GM19468 (cell line): ENCODE data around the gene PSAPL1.

ENCODE experiments used
- ATAC-seq: cut with Tn5 transposase; IDR thresholded peaks from one replicate; pipeline ENCODE4 v1.9.1; 2021; ENCODE audit warnings: mild to moderate bottlenecking, moderate library complexity, moderate number of reproducible peaks; ENCODE audit not compliant: unreplicated experiment; ENCODE audit errors: extremely low read depth

PSAPL1 gene

DNA sequence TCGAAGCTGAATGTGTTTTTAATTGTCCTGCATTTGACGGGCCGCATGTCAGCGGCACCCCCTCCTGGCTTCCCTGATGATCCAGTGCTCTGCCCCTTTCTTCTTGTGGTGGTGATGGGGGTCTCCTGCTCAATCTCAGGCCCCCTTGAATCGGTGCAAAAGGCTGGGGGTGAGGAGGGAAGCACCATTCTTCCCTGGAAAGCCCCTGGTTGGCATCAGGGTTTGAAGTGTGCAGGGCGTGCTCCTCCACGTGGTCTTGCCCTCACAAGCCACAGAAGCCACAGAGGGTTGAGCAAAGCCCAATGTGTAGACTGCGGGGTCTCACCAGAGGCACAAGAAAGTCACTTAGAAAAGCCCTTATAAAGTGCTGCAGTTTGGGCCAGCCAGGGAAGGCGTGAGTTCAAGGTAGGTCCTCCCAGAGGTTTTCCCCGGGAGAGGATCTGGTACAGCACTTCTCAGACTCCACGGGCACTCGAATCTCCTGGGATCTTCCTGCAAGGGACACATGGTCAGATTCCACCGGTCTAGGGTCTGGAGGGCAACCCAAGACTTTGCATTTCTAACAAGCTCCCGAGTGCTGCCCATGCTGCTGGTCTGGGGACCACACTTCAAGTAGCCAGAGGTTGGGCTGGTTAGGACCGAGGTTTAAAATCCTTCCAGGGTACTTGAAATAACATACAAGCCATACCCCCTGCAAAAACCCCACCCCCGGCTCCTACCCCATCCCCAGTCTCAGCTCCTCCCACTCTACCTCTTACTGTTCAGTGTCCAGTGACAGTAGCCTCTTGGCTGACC, 35.1 kb downstream of the PSAPL1 start:
- ATAC-seq: no peak

DNA sequence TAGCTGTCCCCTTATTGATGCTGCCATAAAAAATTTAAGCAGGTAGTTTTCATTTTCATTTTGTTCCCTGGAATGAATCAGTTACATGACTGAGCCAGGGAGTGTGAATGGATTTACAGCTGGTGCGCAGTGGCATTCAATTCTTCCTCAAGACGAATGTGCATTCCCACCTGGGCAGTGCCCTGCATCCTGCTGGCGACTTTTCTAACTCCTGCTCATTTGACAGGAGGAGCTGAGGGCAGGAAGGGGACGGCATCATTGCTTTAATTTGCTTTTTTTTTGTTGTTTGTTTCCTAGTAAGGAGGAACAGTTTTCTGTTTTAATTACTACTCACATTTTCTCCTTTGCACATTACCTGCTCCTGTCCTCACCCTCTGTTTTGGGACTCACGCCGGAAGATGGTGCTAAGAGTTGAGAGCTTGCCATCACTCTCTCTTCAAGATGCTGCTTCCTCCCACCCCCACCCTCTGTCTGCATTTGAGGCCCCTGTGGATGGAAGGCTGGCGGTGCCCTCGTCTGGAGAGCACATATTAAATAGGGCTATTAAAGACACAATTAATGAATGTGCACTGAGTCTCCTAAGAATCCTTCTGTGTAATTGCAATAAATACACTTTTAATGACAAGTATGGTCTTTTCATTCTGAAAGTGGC, 35.8 kb downstream of the PSAPL1 start:
- ATAC-seq: no peak

DNA sequence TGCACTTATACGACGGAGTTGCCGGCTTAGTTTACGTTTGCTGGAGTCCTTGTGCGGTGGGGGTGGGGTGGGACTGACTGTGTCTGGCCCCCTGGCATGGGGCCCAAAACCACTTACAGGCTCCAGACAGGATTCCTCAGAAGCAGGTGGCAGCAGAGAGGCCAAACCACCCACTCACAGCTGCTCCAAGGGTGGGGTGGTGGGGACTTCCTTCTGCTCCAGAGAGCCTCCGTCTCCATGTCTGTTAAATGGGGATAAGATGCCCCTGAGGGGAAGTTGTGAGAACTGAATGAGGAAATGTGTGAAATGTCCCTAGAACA, 36.7 kb downstream of the PSAPL1 start:
- ATAC-seq: no peak

DNA sequence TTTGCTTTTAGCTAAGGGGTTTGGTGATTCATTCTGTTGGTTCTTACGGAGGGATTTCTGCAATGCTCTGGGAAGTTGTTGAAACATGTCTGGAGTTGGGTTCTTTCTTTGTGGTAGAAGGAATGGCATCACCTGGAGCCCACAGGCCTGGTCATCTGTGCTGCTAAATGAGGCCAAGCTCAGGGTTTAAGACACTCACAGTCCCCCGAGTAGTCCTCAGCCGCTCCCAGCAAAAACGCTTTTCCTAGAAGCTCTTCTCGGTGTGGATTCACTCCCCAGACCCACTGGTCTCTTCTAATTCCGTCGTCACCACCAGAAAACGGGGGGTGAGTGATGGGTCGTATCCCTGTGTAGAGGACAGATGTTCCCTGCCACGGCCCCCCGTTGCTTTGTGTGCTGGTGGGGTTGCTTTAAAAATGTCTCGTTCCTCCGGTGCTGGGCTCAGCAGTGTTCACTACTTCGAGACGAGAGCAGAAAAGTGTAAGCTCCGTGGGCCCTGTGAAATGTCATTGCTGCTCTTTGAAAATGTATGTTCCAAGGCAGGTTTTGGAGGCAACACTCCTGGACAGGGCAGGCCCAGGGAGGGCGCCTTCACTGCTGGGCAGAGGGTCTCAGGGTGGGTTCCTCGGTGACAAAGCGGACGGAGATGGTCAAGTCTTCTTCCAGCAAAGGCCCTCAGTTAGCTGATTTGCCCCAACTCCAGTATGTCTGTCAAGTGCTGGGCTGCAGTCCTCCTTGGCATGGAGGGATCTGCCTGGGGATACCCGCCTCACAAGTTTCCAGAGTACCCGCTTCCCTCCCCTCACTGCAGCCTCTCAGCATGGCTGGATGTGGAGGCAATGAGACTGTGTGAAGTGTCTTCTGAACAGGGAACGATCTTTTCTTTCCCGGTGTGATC, 37.3 kb downstream of the PSAPL1 start:
- ATAC-seq: no peak

DNA sequence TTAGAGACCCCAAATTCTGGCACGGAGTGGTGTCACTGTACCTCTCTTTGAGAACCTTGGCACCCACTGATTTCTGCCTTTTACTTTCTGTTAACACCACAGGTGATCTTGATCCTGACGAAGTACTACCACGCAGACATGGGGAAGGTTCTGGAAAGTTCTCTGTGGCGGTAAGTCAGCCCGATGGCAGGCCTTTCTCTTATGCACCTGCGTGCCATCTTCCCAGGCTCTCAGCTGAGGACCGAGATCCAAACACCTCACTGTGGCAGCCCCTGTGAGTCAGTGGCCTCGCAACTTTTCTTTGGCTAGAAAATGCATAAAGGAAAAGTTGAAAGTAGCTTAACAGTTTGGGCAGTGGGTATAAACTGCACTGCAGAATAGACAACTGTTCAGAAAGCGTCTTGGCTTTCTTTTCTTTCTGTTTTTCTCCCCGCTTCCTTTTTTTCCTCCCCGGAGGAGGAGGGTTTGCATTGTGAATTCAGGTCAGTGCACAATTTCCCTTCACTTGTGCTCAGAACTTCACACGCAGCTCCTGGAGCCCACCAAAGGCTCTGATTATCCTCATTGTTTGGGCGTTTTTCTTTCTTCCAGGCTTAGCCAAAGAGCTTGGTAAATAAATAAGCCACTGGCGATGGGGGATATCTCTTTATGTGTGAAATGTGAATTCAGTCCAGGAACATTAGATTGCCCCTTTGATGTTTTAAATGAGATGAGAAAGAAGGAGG, 38.4 kb downstream of the PSAPL1 start:
- ATAC-seq: no peak

DNA sequence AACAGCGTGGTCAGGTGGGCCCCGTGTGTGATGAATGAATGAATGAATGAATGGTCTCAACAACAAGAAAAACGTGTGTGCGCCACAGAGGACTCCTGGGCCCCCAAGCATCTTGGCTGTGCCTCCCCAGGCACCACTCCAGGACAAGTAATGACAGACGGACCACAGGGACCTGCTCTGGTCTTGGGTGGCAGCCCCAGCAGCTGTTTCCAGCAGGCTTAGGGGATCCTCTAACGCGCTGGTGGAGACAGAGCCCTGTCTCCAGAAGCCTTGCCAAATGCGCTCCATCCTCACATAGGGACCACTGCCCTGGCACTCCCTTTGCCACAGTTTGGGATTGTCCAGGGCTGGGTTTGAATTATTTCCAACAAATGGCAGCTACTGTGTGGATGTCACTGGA, 39.1 kb downstream of the PSAPL1 start:
- no peak for ATAC-seq

DNA sequence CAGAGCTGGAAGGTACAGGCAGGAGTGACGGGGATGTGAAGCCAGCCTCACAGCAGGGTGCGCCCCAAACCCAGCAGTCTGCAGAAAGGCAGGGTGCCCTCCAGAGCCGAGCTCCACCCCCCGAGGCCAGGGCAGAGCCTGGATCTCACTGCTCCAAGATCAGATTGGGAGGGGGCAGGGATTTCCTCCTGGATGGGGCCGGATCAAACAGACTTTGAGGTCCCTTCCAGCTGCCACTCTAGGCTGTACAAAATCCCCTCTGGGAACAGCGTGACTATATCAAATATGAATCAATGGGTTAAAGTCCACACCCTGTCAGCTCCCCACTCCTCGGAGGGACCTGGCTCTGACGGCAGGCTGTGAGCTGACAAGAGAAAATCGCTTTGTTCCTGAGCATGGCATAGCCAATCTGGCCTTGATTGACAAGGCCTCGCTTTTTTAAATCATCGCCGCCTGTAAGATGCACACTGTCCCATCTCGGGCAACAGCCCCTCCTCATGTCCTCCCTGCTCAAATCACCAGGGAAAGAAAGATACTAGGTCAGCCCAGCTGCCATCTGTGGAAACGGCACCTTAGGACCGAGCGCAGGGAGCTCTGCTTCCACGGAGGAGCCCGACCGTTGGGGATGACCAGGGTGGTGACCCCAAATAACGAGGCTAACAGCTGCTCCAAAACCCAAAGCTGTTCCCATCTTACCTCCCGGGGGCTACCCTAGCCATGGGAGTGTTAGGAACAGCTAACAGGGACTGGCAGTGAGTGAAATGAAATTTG, 39.9 kb downstream of the PSAPL1 start:
- no peak for ATAC-seq

DNA sequence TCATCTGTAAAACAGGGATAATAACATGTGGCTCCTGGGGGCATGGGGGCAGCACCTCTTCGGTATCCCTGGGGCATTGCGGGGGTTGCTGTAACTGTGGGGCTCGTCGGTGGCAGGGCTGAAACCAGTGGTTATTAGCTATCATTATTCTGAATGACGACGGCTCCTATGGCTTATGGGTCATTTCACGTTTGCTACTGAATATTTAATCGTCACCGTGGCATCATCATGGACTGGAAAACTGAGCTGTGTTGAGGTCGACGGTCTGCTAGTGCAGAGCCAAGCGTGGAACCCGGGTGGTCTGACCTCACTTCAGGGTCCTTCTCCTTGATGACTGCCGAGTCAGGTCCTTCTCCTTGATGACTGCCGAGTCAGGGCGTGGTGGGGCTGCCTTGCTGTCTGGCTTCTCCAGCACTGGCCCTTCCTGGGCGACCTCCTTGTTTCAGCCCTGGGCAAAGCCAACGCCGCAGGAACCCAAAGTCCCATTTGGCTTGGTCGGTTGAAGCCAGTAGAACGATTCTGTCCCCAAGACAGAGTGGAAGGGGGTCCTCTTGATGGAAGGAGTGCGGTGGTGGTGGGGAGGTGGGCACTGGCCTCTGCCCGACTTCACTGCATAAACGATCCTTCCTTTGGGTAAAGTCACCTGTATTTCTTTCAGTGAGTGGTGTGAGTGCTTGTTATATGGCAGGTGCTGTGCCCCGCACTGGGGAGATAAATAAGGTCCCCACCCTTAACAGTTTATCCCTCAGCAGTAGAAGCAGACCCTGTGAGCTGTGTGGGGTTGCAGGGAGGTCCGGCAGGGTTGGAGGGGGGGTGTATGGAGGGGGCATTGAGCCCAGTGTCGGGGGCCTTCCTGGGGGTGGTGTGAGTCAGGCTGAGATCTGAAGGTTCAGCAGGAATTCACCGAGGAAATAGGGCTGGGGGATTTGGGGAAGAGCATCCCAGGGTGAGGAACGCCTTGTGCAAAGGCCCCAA, 40.8 kb downstream of the PSAPL1 start:
- no peak for ATAC-seq

DNA sequence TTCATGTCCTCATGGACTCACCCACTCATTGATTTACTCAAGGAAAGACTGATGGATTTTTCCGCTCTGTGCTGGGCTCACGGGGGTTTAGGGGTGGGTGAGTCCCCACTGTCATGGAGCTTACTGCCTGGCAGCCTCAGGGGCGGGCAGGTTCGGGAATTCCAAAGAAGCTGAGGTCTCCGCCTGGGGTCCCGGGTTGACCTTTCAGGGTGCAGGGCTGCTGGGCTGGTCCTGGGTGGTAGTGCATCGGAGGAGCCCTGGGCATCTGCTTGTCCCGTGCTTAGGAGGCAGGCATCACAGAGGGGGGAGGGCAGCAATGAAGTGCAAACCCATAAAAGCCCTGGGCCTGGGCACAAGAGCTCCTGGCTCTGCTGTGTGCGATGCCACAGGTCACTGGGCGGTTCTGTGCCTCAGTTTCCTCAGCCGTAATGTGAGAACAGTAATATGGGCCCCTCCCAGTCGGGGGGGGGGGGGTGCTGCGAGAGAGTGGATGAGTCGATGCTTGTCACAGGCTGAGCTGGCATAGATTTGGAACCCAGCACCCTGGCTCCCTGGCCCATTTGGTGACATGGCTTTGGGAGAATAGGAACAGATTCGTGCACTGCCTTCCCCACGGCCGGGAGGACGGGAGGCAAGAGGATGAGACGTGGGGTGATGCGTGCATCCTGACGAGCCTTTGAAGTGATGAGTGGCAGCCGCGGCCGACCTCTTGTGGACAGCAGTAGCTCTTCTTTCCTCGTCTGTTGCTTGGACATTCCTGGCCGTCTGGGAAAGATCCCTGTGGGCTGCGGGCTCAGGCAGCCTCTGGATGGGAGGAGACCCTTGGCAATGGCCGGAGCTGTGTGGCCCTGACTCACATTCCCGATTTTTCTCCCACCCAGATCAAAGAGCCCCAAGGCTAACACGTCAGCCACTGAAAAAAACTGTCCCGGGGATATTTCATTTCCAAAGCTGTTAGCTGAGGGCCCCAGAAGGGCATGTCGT, 42.0 kb downstream of the PSAPL1 start:
- ATAC-seq: no peak

DNA sequence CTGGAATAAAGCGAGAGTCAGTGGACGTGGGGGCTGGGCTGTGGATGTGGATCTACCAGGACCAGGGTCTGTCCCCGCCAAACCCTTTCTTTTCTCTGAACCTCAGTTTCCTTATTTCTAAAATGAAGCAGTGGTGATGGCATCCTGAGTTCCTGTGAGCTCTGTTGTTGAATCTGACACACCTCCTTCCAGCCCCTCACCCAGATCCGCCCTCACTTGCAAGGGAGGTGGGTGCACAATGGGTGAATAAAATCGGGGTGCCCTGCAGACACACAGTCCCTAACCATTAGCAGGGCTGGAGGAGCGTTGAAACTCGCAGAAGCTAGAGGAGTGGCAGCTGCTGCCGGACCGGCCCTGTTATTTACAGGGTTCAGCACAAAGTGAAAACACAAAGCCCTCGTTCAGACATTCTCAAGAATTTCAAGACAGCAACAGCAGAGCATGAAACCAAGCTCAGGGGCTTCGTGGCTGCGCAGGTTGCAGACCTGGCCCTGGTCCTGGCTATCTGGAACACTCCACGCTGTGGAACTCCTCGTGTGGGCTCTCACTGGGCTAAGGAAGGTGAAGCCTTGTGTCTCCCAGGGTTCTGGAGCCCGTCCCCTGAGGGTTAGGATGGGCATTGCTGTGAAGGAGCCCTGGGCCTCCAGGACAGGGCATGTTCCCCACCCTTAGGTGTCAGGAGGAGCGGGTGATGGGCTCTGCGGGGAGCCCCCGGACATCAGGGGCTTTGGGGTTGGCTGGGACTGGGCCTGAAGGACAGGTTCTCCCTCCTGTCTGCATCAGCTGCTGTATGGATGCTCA, 42.9 kb downstream of the PSAPL1 start:
- no peak for ATAC-seq

DNA sequence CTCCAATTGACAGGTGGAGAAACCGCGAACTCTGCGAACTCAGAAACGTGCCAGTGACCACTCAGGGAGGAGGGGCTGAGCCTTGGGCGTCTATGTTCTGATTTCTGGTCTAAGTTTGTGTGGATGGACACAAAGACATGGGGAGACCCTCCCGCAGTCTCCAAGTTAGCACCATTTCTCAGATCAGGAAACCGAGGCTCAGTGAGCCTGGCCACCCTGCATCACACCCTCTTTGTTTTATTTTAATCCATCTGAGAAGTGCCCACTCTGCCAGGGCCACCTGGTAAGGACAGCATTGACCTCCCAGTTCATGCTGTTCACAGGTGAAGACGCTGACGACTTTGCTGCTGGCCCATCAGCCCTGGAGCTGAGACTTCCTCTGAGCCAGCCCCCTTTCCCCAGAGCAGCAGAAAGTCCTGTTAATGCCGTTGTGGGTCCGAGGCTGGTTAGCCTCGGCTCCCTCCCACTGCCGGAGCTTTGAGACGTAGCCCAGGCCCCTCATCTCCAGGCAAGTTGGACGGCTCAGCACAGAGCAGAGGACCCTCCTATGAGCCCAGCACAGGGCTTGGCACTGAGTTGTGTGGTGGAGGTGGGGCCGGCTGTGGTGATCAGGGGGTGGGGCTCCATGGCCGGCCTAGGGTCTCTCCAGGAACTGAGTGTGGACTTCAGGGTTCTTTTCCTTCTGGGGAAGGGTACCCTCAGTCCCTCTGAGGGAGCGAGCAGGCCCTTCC, 43.7 kb downstream of the PSAPL1 start:
- no peak for ATAC-seq

DNA sequence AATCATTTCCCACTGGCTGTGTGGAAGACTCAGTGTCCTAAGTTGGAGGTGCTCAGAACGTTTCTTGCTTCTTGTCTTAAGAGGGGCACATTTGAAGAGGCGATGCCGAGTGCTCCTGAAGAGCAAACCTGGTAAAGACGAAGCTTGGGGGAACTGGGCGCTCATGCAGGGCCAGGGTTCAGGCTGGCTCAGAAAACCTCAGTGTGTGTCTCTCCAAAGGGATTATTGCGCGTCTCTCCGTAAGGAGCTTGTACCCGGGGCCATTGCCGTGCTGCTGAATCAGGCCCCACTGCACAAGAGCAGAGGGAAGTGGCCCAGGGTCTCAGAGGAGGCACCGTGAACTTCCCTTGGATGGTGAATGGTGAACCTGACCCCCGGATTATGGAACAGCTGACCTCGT, 44.4 kb downstream of the PSAPL1 start:
- no peak for ATAC-seq

DNA sequence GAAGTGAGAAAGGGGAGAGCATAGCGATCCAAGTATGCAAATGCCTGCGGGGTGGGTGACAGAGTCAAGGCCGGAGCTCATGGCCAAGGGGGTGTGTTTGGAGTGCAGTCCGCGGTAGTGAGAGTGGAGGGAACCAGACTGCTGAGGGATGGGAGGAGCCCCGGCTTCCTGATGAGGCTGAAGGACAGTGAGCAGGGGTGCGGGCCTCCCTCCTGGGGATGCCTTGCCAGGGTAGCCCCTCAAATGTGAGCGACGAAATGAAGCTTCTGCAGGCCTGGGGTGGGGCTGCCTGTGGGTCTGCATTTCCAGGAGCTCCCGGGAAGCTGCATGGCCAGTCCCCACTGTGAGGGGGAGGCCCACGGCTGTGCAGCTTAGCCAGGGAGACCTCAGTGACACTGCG, 45.0 kb downstream of the PSAPL1 start:
- ATAC-seq: no peak

DNA sequence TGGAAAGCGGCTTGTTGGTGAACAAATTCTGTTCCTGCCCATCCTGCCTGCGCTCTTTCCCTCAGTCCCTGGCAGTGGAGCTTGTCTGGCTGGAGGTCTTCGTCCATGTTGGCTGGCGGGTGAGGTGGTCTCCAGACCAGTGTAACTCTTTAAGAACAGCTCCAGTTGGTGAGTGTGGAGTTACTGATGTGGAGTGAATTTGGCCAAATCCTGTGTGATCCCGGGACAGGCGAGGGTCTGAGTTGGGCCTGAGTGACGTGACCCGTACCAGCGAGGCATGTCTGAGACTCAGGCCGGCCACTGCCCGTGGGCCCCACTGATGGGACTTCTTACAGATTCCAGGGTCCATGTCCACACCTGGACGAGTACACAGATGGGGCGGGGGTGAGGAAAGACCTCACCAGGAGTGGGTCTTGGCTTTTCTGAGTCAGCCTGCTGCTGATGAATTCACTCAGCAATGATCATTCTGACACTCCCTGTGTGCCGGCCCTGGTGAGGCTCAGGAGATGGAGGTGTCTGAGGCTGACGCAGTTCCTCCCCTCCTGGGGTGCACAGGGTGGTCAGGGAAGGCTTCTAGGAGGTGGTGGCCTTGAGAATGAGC, 45.5 kb downstream of the PSAPL1 start:
- ATAC-seq: no peak

DNA sequence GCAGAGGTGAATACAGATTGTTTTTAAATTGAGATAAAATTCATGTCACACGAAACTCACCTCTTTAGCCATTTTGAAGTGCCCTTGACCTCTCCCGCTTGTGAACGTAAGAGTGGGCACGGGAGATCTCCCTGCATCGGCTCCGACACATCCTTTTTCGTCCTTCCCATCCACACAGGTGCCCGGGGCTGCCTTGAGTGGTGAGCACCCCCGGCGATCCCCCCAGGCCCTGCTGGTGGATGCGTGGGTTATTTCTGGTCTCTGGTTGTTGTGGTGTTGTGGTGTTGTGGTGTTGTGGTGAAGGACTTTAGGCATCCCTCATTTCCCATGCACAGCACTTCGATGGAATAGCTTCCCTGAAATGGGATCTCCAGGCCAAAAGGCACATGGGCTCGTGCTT, 46.1 kb downstream of the PSAPL1 start:
- ATAC-seq: no peak

DNA sequence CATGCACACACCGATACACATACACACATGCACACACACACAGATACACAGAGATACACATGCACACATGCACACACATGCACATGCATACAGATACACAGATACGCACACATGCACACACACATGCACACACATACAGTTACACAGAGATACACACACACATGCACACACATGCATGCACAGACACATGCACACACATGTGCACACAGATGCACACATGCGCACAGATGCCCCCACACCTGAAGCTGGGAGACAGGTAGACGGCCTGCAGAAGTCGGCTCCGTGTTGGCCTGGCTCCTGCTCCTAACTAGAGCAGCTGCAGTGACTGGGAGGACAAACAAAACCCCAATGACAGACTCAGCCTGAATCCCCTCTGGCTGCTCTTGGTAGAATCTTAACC, 46.8 kb downstream of the PSAPL1 start:
- ATAC-seq: no peak
